Placental pericyte (primary cell): ENCODE measurements around the gene LRRC8E. TPM values are rescaled to one million over a fixed set of nuclear protein-coding genes. Genes with fewer than 3 reads are reported as not detected.

Experiments
- total RNA-seq: library from RNA; depleted of rRNA; stranded (reverse); fragments of >200 nt; gene quantifications from 2 replicates; pipeline ENCODE4 v1.2.3, GENCODE V29; 2012

The LRRC8E gene
- total RNA-seq, result 2.6 and 5.3 TPM in 2 replicates

GRCh38 chr19:7888145-7888825 is at the start of gene LRRC8E:
LRRC8E (plus strand) TSS chr19:7888510; CDS start chr19:7895604, 7,094 bp downstream.

DNA sequence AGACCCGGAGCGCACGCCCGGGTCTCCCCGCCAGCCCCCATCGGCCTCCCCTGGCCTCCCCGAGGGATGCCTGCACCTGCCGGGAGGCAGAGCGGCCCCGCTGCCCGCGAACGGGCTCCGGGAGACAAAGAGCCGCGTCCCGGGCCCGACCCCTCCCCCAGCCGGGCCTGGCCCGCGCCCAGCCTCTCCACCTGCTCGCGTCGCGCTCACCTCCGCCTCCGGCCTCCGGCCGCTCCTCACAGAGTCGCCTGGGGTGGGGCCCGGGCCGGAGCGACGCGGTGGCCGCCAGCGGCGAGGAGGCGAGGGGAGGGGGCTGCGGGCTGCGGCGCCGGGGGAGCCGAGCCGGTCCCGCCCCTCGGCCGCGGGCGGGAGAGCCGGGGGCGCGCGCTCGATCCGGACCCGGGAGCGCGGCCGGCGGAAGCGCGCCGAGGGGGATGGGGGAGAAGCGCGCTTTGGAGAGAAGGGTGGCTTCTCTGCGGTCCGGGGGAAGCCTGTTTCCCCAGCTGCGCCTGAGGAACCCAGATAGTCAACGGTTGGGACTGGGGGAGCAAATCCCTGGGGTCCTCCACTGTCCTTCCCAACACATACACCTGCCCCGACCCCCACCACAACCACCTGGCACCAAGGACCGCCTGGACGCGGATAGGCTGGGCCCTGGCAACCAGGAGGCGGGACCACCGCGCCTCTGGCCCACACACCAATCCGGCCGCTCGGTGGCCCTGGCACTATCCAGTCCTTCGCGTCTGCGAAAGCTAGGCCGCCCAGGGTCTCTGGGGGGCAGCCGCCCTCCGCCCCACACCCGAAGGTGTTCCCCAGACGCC is 14.0 kb upstream of the LRRC8E start, which contains the start of gene PRR36:
Gene PRR36 (minus strand): TSS at position 315 of the 821 bp plus-strand sequence. CDS start 701 bp downstream, outside the sequence.

GRCh38 chr19:7903244-7904073 is 15.1 kb downstream of the LRRC8E start, which contains the start of gene MAP2K7:
MAP2K7 (plus strand) TSS chr19:7903877; CDS start chr19:7903945, 68 bp downstream.

DNA sequence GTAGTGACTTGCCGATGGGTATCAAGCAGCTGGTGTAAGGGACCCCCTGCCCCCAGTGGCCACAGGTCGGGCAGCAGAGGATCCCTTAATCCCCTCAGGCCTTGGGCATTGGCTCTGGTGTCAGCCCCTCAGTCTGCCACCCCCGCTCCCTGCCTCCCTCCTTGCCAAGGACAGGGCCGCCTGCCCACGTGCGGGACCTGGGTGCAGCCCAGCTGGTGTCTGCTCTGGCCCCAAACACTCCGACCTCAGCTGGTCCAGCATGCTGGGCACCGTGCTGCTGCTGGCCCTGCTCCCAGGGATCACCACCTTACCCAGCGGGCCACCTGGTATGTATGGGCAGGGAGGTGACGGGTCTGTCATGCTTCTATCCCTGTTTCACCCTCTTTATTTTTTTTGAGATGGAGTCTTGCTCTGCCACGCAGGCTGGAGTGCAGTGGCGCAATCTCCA is 26.3 kb downstream of the LRRC8E start, which contains the start of gene TGFBR3L:
Gene TGFBR3L (plus strand): TSS at position 233 of the 448 bp plus-strand sequence.

DNA sequence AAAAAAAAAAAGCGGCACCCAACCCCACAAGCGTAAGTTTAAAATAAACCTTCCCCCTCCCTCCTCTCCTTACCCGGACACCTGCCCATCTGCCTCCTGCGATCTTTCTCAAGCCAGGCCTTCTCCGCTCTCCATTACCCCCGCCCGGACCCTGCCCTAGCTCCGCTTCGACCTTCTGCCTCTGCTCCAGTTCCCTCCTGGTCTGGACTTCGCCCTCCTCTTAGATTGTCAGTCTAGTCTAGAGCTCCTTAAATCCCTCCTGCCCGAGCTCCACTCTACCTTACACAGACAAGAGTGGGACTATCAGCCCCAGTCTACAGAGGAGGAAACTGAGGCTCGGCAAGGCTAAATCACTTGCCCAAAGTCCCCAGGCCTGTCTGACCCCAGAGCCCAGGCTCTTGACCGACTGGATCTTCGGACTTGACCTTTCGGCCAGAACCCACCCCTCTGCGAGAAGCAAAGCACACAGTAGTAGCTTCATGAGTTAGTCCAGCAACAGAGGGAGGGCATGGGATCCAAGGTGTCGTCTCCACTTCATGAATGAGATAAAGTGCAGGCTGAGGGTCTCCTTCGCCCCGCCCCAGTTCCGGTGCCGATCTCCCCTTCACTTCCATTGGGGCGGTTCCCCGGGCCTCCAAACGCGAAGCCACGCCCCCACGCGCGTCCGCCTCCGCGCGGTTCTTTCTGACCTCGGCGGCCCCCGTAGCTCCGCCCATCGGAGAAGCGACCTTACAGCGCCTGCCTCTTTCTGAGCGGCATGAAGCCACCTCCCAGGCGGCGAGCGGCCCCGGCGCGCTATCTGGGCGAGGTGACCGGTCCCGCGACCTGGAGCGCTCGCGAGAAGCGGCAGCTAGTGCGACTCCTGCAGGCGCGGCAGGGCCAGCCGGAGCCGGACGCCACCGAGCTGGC is 31.6 kb downstream of the LRRC8E start, which contains the start of gene SNAPC2:
Gene SNAPC2 (plus strand): TSS at position 729 of the 909 bp plus-strand sequence. CDS start 29 bp downstream, at position 758.

GRCh38 chr19:7926021-7926726 is 37.9 kb downstream of the LRRC8E start, which contains the start of gene CTXN1:
CTXN1 (minus strand) TSS chr19:7926135; CDS start chr19:7925538, 597 bp downstream.

DNA sequence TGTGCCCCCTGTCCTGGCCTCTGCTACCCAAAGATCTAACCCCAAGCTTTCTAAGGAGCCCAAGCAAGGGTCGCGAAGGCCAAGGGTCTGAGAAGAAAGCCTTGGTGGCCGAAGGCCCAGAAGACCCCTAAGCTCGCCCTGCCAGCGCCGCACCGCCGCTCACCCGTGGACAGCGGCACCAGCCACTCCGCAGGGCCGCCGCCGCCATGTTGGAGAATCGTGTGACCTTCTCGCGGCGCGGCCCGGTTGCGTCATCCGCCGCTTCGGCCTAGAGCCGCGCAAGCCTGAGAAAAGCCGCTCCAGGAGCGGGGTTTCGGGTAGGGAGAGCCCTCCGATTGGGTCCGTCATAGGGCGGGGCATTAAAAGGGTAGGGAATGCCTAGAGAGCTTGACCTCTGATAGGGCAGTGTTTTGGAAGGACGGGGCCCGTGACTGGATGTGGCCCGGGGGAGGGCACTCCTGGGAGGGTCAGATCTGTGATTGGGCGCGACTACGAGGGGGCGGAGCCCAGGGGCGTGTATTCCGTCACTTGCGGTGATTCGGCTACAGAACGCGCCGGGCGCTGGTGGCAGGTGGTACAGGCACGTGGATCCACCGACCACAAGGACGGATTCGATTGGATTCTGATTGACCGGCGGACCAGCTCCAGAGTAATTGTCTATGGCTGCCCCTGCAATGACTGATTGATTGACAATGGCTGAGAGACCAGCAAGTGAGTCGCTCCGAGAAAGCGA is 55.3 kb downstream of the LRRC8E start, which contains the start of gene TIMM44:
Gene TIMM44 (minus strand): TSS at position 223 of the 733 bp plus-strand sequence. CDS start 15 bp downstream, at position 208.

Other genes with a start within 250 kb of the LRRC8E start
- gene RETN, start 219.5 kb upstream of the LRRC8E start, total RNA-seq, result not detected in 2 replicates
- not detected in 2 replicates for gene MCEMP1, start 211.4 kb upstream of the LRRC8E start, total RNA-seq
- gene TRAPPC5, start 207.7 kb upstream of the LRRC8E start, total RNA-seq, result 37.9 and 42.7 TPM in 2 replicates
- not detected in 2 replicates for gene FCER2, start 186.4 kb upstream of the LRRC8E start, total RNA-seq
- gene CLEC4G, start 156.4 kb upstream of the LRRC8E start, total RNA-seq, result not detected in 2 replicates
- 0.14 TPM in 1 of 2 replicates, not detected in the other for gene CD209, start 141.0 kb upstream of the LRRC8E start, total RNA-seq
- not detected in 2 replicates for gene CLEC4M, start 125.3 kb upstream of the LRRC8E start, total RNA-seq
- 27.8 and 39.2 TPM in 2 replicates for gene EVI5L, start 58.3 kb upstream of the LRRC8E start, total RNA-seq
- not detected in 2 replicates for gene PRR36, start 14.1 kb upstream of the LRRC8E start, total RNA-seq
- gene MAP2K7, start 15.4 kb downstream of the LRRC8E start, total RNA-seq, result 13.8 and 14.6 TPM in 2 replicates
- 0.86 and 1.3 TPM in 2 replicates for gene TGFBR3L, start 26.3 kb downstream of the LRRC8E start, total RNA-seq
- 21.0 and 31.1 TPM in 2 replicates for gene SNAPC2, start 31.8 kb downstream of the LRRC8E start, total RNA-seq
- 0.88 and 4.6 TPM in 2 replicates for gene CTXN1, start 37.6 kb downstream of the LRRC8E start, total RNA-seq
- 46.7 and 81.0 TPM in 2 replicates for gene TIMM44, start 55.2 kb downstream of the LRRC8E start, total RNA-seq
- 33.3 and 65.7 TPM in 2 replicates for gene ELAVL1, start 117.1 kb downstream of the LRRC8E start, total RNA-seq
- gene CCL25, start 164.2 kb downstream of the LRRC8E start, total RNA-seq, result not detected in 2 replicates